HepG2 (cell line): ENCODE results near the gene RTN1. TPM values are rescaled to one million over a fixed set of nuclear protein-coding genes. Genes with fewer than 3 reads are reported as not detected.

Experiments
- ATAC-seq: fragments of 200-7000 bp; cut with Tn5 transposase; 3 replicates; pipeline ENCODE4 v1.9.1; 2020; ENCODE audit warnings: mild to moderate bottlenecking, moderate library complexity
- BruUV-seq: library from RNA; stranded (reverse); fragments of 400-500 nt; replicated peaks from 2 replicates; lab custom pipeline; 2021; lab: Mats Ljungman, UMichigan
- CTCF ChIA-PET: fragments of 300-600 bp; formaldehyde crosslinking; extraction: SDS; loops from one replicate; lab custom pipeline; 2021; ENCODE audit warnings: low total read pairs, inconsistent platforms, low intra/inter-chr PET ratio; lab: Yijun Ruan, JAX
- POLR2A ChIA-PET: fragments of 350-600 bp; sonication (Branson Sonifier 250); formaldehyde crosslinking; loops from one replicate; lab custom pipeline; 2020; ENCODE audit warnings: antibody characterized with exemption, inconsistent platforms; lab: Yijun Ruan, JAX
- DNase-seq: peaks from one replicate; pipeline ENCODE4 v3.0.0-alpha.2; 2015; ENCODE audit warnings: low spot score
- FAIRE-seq: peaks from 3 replicates; lab custom pipeline; 2011; peaks lifted over from hg19 to GRCh38; lab: Jason Lieb, UNC
- H2AFZ ChIP-seq: one replicate; pipeline ENCODE4 v1.6.1; 2011; ENCODE audit warnings: low read length, inconsistent platforms
- H3K27ac ChIP-seq: fragments of 300-600 bp; 3 replicates; pipeline ENCODE4 v1.8.0; 2011; ENCODE audit warnings: mixed run types, mild to moderate bottlenecking, mixed read lengths, low read length, inconsistent platforms; ENCODE audit not compliant: insufficient read depth; ENCODE audit errors: extremely low read length
- H3K27me3 ChIP-seq, 2 experiments: fragments of 200-600 bp in 1 of 2; 2 replicates in 1 of 2; 3 replicates in 1 of 2; pipeline versions ENCODE4 v1.6.0 to v1.8.0; 2011; ENCODE audit warnings: low read length in 2 of 2, mild to moderate bottlenecking in 2 of 2, moderate library complexity in 2 of 2, inconsistent platforms in 1 of 2; ENCODE audit not compliant: insufficient read depth in 2 of 2, control insufficient read depth in 1 of 2
- H3K36me3 ChIP-seq, 2 experiments: fragments of 200-600 bp in 1 of 2; replicated peaks in 1 of 2; 2 replicates in 1 of 2; 3 replicates in 1 of 2; pipeline versions ENCODE4 v1.5.1 to v1.8.0; 2011; ENCODE audit warnings: low read length in 2 of 2, inconsistent platforms in 1 of 2; ENCODE audit not compliant: insufficient read depth in 2 of 2, control insufficient read depth in 1 of 2
- H3K4me1 ChIP-seq: 2 replicates; pipeline ENCODE4 v1.5.1; 2012; ENCODE audit warnings: low read length, inconsistent platforms; ENCODE audit not compliant: insufficient read depth
- H3K4me2 ChIP-seq: 2 replicates; pipeline ENCODE4 v1.6.0; 2011; ENCODE audit warnings: low read depth, low read length, inconsistent platforms
- H3K4me3 ChIP-seq, 3 experiments: fragments of 200-600 bp in 1 of 3; sonication (generic), shearing (Covaris generic) in 1 of 3; replicated peaks in 1 of 3; 2 replicates each; pipeline ENCODE4 v1.5.1; 2011 to 2016; ENCODE audit warnings: low read length in 3 of 3, inconsistent platforms in 2 of 3, low read depth in 2 of 3, mild to moderate bottlenecking in 2 of 3, control low read depth in 1 of 3, mixed read lengths in 1 of 3; ENCODE audit not compliant: insufficient read depth in 1 of 3
- H3K79me2 ChIP-seq: one replicate; pipeline ENCODE4 v1.6.1; 2011; ENCODE audit warnings: low read length, inconsistent platforms; ENCODE audit not compliant: insufficient read depth
- H3K9ac ChIP-seq: 2 replicates; pipeline ENCODE4 v1.6.0; 2011; ENCODE audit warnings: mild to moderate bottlenecking, low read depth, low read length, inconsistent platforms; ENCODE audit not compliant: insufficient read depth
- H3K9me3 ChIP-seq: 2 replicates; pipeline ENCODE4 v1.5.1; 2012; ENCODE audit warnings: mild to moderate bottlenecking, low read length
- H4K20me1 ChIP-seq: 2 replicates; pipeline ENCODE4 v1.6.0; 2011; ENCODE audit warnings: inconsistent platforms, mild to moderate bottlenecking, low read length, moderate library complexity; ENCODE audit not compliant: insufficient read depth
- MIER3 ChIP-seq: IDR thresholded peaks from 2 replicates; pipeline ENCODE4 v1.6.1; 2016; ENCODE audit warnings: missing compliant biosample characterization, borderline replicate concordance
- NFATC3 ChIP-seq: sonication (generic); formaldehyde crosslinking; IDR thresholded peaks from 2 replicates; pipeline ENCODE4 v1.5.1; 2020; ENCODE audit warnings: mild to moderate bottlenecking, missing genetic modification reagents
- REXO4 ChIP-seq: sonication (generic); formaldehyde crosslinking; IDR thresholded peaks from 2 replicates; pipeline ENCODE4 v1.8.0; 2022; ENCODE audit warnings: missing genetic modification reagents, mild to moderate bottlenecking, borderline replicate concordance
- ZBTB38 ChIP-seq: sonication (generic); formaldehyde crosslinking; IDR thresholded peaks from 2 replicates; pipeline ENCODE4 v1.5.1; 2020; ENCODE audit warnings: mild to moderate bottlenecking, missing genetic modification reagents
- ZNF318 ChIP-seq: sonication (generic); formaldehyde crosslinking; IDR thresholded peaks from 2 replicates; pipeline ENCODE4 v1.4.0; 2020; ENCODE audit warnings: mild to moderate bottlenecking, missing genetic modification reagents
- WGBS: methylation state at CpG from one replicate; pipeline ENCODE4 v1.1.6; 2017; ENCODE audit warnings: low lambda C conversion rate; 5-methylcytosine and 5-hydroxymethylcytosine counted together
- in situ Hi-C: cut with HindIII; loops from 2 replicates; pipeline ENCODE4 v1.10.0; 2017; ENCODE audit warnings: low pct_unique_long_range_greater_than_20kb; ENCODE audit not compliant: extremely low pct_ligation_motif_present
- intact Hi-C: fragments of 100-400 bp; cut with micrococcal nuclease; formaldehyde crosslinking; loops from one replicate; pipeline ENCODE4 v1.10.0; 2022; ENCODE audit not compliant: unreplicated experiment
- polyA plus RNA-seq, 8 experiments: library from polyadenylated mRNA; depleted of rRNA in 3 of 8; stranded (reverse) in 7 of 8; unstranded in 1 of 8; fragments of >200 nt; fragmentation: Illumina TruSeq in 4 of 8; extraction: Trizol in 4 of 8; gene quantifications; 2 replicates each; pipeline versions ENCODE4 v1.2.1 to v1.2.3, GENCODE V29; 2011 to 2016; ENCODE audit warnings: low read depth in 4 of 8, missing spikeins in 1 of 8, mixed read lengths in 1 of 8; ENCODE audit not compliant: insufficient read depth in 1 of 8
- total RNA-seq, 5 experiments: library from RNA; depleted of rRNA; stranded (reverse); fragments of >200 nt; fragmentation: Illumina TruSeq; extraction: Trizol; gene quantifications; 2 replicates each; pipeline ENCODE4 v1.2.3, GENCODE V29; 2016; ENCODE audit warnings: low read depth in 1 of 5
- TF ChIP-seq, protein P1 (sequence below): sonication (generic); formaldehyde crosslinking; IDR thresholded peaks from 2 replicates; pipeline ENCODE4 v1.4.0; 2020; ENCODE audit warnings: low read depth, mild to moderate bottlenecking, missing genetic modification reagents

The RTN1 gene
- total and polyA plus RNA-seq, 2 of the 13 experiments (the other 11 are each of a cell fraction or from before 2014, with no cell fraction given), result 0.04 to 0.18 TPM

DNA sequence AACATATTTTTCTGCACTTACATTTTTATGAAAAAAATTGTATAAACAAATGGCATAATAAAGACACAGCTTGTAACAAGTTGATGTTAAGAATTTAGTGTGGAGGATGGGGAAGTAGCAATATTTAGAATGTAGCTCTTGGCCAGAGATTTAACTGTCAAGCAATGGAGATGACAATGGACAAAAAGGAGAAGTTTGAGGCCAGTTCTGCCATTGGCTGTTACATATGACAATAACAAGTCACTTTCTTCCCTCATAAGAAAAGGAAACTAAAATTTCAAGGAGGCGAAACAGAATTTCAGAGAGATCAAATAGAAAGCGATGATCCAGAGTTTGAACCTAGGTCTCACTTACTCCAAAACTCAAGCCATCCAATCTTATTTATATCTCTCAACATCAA lies 171.1 kb downstream of the RTN1 start:
- no TSS peak for BruUV-seq
- ChIA-PET POLR2A (no interaction called here), CTCF (no interaction called here)
- TF ChIP-seq, protein P1, sequence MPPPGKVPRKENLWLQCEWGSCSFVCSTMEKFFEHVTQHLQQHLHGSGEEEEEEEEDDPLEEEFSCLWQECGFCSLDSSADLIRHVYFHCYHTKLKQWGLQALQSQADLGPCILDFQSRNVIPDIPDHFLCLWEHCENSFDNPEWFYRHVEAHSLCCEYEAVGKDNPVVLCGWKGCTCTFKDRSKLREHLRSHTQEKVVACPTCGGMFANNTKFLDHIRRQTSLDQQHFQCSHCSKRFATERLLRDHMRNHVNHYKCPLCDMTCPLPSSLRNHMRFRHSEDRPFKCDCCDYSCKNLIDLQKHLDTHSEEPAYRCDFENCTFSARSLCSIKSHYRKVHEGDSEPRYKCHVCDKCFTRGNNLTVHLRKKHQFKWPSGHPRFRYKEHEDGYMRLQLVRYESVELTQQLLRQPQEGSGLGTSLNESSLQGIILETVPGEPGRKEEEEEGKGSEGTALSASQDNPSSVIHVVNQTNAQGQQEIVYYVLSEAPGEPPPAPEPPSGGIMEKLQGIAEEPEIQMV (CRISPR knock-in tag), result no peak
- TF ChIP-seq ZBTB38 (CRISPR knock-in tag), result no peak
- TF ChIP-seq NFATC3 (CRISPR knock-in tag), result no peak
- no peak for TF ChIP-seq REXO4
- no peak for TF ChIP-seq MIER3 (CRISPR knock-in tag)
- TF ChIP-seq ZNF318, result no peak
- in situ Hi-C loops, result no loop called here
- Histone ChIP-seq H2AFZ (no peak overlapping the region), H3K27me3 (no peaks in the 10 kb centered on the region), H3K36me3 (no peaks in the 10 kb centered on the region), H3K9ac (no peak overlapping the region), H3K4me3 (no peak overlapping the region), H3K4me1 (no peaks in the 10 kb centered on the region), H3K9me3 (peaks cover 13% of the 10 kb centered on the region; the same call in 1 of the 2 replicates), H4K20me1 (no peaks in the 10 kb centered on the region), H3K79me2 (no peaks in the 10 kb centered on the region), H3K27ac (no peak overlapping the region), H3K4me2 (no peak overlapping the region)
- no peak for ATAC-seq
- 49% methylated on average over 2 of the region's 2 CpGs for WGBS
- DNase-seq, result no peak
- intact Hi-C loops, result no loop called here
- no peak for FAIRE-seq
